C1 segment of cervical spinal cord (tissue), 14 donors: ENCODE data around the gene PCNA.
A peak's percentile ranks its signal among the peaks of the same experiment; 100 is the strongest.

ENCODE experiments used
- DNase-seq, 14 donors: peaks; one replicate each; lab custom pipeline; 2025; lab: John Stamatoyannopoulos, UW

The PCNA gene

GRCh38 chr20:5067877-5068645 is 51.7 kb downstream of the PCNA start:
- DNase-seq: no peak

- peak in 5 of 14 donors; percentile 3 to 85 (median 20) for DNase-seq
Measured at GRCh38 chr20:5065879-5066383, 53.8 kb downstream of the PCNA start.

GRCh38 chr20:5065166-5065878 is 54.4 kb downstream of the PCNA start:
- no peak for DNase-seq
